Measurements from ENCODE around the gene NR2E1.

DNA sequence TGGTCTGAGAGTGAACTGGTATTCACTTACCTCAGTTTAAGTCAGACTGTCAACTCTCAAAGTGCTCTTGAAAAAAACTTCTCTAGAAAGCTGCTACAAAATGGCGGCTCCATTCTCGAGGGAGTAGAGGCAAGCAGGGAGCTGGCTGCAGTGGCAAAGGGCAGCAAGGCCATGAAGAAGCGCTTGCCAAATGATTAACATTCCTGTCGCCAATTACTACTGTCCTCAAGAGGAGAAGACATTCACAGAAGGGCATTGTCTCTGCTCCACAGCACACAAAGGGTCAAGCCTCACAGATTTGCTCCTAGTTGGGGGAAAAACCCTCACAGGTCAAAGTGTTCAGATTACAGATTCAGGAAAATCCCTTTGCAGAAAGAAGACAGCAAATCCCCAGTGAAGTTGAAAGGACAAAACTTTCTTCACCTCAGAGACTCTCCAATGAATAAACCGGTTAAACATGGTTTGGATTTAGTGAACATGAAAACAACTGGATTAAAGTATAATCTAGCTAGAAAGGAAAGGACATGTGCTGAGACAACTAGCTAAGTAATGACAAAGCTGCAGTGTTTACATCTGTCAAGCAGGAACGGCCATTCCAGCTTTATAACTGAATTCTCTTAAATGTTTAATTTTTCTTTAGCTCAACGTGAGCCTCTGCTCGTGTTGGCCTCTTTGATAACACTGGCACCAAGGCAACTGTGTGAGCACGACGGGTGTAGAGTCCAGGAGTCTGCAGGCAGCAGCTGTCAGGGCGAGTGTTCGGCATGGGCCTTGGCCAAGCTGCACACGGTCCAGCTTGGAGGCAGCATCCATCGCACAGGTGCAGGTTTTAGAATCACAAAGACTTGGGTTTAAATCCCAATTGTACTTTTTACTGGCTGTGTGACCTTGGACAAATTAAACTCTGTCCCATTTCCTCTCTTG lies 37.6 kb downstream of the NR2E1 start:
- no peak for TF ChIP-seq TAF1 (IDR thresholded peaks at IDR 0.05; ENCODE audit: borderline replicate concordance, low read depth, low read length)
- no peak for TF ChIP-seq JUND (IDR thresholded peaks at IDR 0.05)
- no peak for TF ChIP-seq CTCF (IDR thresholded peaks at IDR 0.05)
- TF ChIP-seq YY1 (IDR thresholded peaks at IDR 0.05; ENCODE audit: low read depth), result no peak
- TF ChIP-seq EP300 (IDR thresholded peaks at IDR 0.05; ENCODE audit: borderline replicate concordance in 1 of 2, low read depth in 1 of 2, low read length in 1 of 2), result no peak
- TF ChIP-seq FOXM1 (IDR thresholded peaks at IDR 0.05; ENCODE audit: low read depth), result no peak
- no peak for TF ChIP-seq SIN3A (IDR thresholded peaks at IDR 0.05; ENCODE audit: borderline replicate concordance, low read depth, low read length)
- TF ChIP-seq RCOR1 (IDR thresholded peaks at IDR 0.05; ENCODE audit: low read length), result no peak
- no peak for TF ChIP-seq GABPA (IDR thresholded peaks at IDR 0.05; ENCODE audit: low read depth)
- no peak for TF ChIP-seq CHD2 (IDR thresholded peaks at IDR 0.05; ENCODE audit: low read length, partially characterized antibody)
- TF ChIP-seq POLR2AphosphoS5 (IDR thresholded peaks at IDR 0.05; ENCODE audit: low read depth, low read length), result no peak
